ENCODE results near the gene RAD23A. TPM values are rescaled to one million over a fixed set of nuclear protein-coding genes. Genes with fewer than 3 reads are reported as not detected.

Gene RAD23A
- total RNA-seq, 2 donors from 2014 or later, result 78.5 to 121 TPM

- no peak overlapping the region for H3K9ac ChIP-seq (ENCODE audit: low read depth in 2 of 2, low read length in 2 of 2)
- no peak overlapping the region for H3K27ac ChIP-seq
- no peaks in the 10 kb centered on the region for H3K9me3 ChIP-seq
- intact Hi-C loops (cut with DNase I), result no loop called here
- DNase-seq, result no peak
- TF ChIP-seq, protein P1, sequence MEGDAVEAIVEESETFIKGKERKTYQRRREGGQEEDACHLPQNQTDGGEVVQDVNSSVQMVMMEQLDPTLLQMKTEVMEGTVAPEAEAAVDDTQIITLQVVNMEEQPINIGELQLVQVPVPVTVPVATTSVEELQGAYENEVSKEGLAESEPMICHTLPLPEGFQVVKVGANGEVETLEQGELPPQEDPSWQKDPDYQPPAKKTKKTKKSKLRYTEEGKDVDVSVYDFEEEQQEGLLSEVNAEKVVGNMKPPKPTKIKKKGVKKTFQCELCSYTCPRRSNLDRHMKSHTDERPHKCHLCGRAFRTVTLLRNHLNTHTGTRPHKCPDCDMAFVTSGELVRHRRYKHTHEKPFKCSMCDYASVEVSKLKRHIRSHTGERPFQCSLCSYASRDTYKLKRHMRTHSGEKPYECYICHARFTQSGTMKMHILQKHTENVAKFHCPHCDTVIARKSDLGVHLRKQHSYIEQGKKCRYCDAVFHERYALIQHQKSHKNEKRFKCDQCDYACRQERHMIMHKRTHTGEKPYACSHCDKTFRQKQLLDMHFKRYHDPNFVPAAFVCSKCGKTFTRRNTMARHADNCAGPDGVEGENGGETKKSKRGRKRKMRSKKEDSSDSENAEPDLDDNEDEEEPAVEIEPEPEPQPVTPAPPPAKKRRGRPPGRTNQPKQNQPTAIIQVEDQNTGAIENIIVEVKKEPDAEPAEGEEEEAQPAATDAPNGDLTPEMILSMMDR (IDR thresholded peaks at IDR 0.05), result no peak
- H3K4me3 ChIP-seq, result no peak overlapping the region
- H3K4me1 ChIP-seq, result peaks cover 25% of the 10 kb centered on the region
- H3K36me3 ChIP-seq, result peaks cover 14% of the 10 kb centered on the region
- no peaks in the 10 kb centered on the region for H3K27me3 ChIP-seq
These were observed 9.1 kb upstream of the RAD23A start for GRCh38 chr19:12936582-12936981.

- intact Hi-C loops (cut with DNase I), result no loop called here
- Histone ChIP-seq H3K4me3 (peak overlapping the region; percentile 100), H3K27ac (peak overlapping the region; percentile 35), H3K36me3 (peaks cover 20% of the 10 kb centered on the region), H3K27me3 (no peaks in the 10 kb centered on the region), H3K4me1 (peaks cover 24% of the 10 kb centered on the region), H3K9me3 (no peaks in the 10 kb centered on the region), H3K9ac (ENCODE audit: low read depth in 2 of 2, low read length in 2 of 2) (peak overlapping the region; percentile 68 to 99)
- TF ChIP-seq, protein P1 (IDR thresholded peaks at IDR 0.05), result no peak
- DNase-seq, result peak; percentile 66
These were observed 8.4 kb upstream of the RAD23A start for GRCh38 chr19:12937093-12937926.

DNA sequence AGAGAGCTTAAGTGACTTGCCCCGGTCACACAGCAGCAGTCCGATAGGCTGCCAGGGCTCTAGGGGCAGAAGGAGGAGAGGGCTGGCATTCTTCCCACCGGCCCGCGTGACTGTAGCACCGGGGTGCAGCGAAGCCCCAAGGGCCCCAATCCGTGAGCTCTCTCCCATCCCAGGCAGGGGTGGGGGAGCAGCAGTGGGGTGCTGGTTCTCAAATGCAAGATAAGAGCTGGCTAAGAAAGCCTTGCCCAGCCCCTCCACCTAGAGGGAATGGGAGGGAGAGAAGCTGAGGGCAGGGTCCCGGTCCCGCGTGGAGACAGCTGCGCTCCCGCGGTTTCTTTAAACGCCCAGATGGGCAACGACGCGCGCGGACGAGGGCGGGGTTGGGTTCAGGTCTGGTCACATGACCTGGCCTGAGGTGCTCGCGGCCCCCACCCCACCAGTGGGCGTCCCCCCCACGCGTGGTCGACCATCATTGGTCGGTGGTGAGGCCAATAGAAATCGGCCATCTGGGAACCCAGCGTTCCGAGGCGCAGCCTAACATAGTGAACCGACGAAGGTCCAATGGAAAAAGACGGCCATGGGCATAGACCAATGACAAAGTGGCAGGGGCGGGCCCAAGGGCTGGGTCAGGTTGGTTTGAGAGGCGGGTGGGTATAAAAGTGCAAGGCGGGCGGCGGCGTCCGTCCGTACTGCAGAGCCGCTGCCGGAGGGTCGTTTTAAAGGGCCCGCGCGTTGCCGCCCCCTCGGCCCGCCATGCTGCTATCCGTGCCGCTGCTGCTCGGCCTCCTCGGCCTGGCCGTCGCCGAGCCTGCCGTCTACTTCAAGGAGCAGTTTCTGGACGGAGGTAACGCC lies 7.5 kb upstream of the RAD23A start, which contains the start of gene CALR:
CALR (plus strand) TSS at position 683 of the 852 bp plus-strand sequence; CDS start at position 754, 71 bp downstream.
- Histone ChIP-seq H3K27ac (peak within 1 kb of the TSS; percentile 96), H3K4me1 (peaks cover 19% of the 10 kb centered on the region), H3K36me3 (peaks cover 24% of the 10 kb centered on the region), H3K9me3 (no peaks in the 10 kb centered on the region), H3K27me3 (no peaks in the 10 kb centered on the region), H3K4me3 (peak within 1 kb of the TSS; percentile 100), H3K9ac (ENCODE audit: low read depth in 2 of 2, low read length in 2 of 2) (peak within 1 kb of the TSS; percentile 96 to 99)
- TF ChIP-seq, protein P1 (IDR thresholded peaks at IDR 0.05), result no peak
- intact Hi-C loops (cut with DNase I), result no loop called here
- peak; percentile 99 for DNase-seq

DNA sequence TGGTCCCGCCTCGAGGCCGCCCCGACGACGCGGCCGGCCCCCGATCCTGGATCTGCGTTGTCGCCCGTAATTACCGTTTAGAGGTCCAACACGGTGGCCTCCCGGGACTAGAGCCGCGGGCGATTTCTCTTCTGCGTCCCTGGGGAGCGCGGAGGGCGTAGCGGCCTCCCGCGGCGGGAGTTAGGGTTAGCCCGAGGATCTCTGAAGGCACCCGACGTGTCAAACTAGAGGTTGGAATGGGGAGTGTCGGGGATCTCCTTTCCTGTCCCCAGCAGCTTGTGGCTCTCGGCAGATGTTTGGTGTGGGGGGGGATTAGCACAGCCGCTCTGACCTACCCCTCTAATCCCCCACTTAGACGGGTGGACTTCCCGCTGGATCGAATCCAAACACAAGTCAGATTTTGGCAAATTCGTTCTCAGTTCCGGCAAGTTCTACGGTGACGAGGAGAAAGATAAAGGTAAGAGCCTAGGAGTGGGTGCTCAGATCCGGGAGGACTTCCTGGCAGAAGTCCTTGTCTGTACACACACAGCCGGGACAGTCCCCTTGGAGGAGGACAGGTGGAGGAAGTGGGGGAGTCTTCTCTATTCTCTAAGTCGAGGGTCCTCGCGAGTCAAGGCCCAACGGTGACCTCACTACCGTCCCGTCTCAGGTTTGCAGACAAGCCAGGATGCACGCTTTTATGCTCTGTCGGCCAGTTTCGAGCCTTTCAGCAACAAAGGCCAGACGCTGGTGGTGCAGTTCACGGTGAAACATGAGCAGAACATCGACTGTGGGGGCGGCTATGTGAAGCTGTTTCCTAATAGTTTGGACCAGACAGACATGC lies 6.7 kb upstream of the RAD23A start:
- Histone ChIP-seq H3K27ac (peak overlapping the region; percentile 96), H3K4me3 (peak overlapping the region; percentile 100), H3K4me1 (peaks cover 19% of the 10 kb centered on the region), H3K9ac (ENCODE audit: low read depth in 2 of 2, low read length in 2 of 2) (peak overlapping the region; percentile 96 to 99), H3K27me3 (no peaks in the 10 kb centered on the region), H3K9me3 (no peaks in the 10 kb centered on the region), H3K36me3 (peaks cover 31% of the 10 kb centered on the region)
- TF ChIP-seq, protein P1 (IDR thresholded peaks at IDR 0.05), result no peak
- intact Hi-C loops (cut with DNase I), result no loop called here
- DNase-seq, result peak; percentile 46

All from colonic mucosa (tissue), 4 donors.